Stomach (tissue), 4 donors: ENCODE measurements around the gene MRPL2.

Source experiments
- CTCF ChIP-seq, 7 experiments: fragments of 450-650 bp in 4 of 7; fragments of 200-600 bp in 3 of 7; sonication (generic) in 3 of 7; IDR thresholded peaks; one replicate each; pipeline ENCODE4 v1.5.1; 2016 to 2019; ENCODE audit warnings: antibody characterized with exemption in 7 of 7, control low read depth in 2 of 7, mild to moderate bottlenecking in 1 of 7
- POLR2AphosphoS5 ChIP-seq, 3 donors: sonication (generic); formaldehyde crosslinking; IDR thresholded peaks; one replicate each; pipeline ENCODE4 v1.6.1; 2016; ENCODE audit warnings: antibody characterized with exemption in 3 of 3

- TF ChIP-seq POLR2AphosphoS5 (IDR thresholded peaks at IDR 0.05) (no peak), CTCF (IDR thresholded peaks at IDR 0.05) (no peak)
Observed at GRCh38 chr6:43089874-43090558, 30.8 kb upstream of the MRPL2 start.
